Body of pancreas (tissue), 4 donors: ENCODE data around the gene NOTCH3. TPM values are rescaled to one million over a fixed set of nuclear protein-coding genes. Genes with fewer than 3 reads are reported as not detected.

Source experiments
- ATAC-seq: fragments of 150-250 bp; one replicate; pipeline ENCODE4 v1.9.1; 2016
- DNase-seq, 4 donors: peaks; one replicate each; pipeline ENCODE4 v3.0.0-alpha.2; 2019
- H3K27ac ChIP-seq, 4 donors: fragments of 200-600 bp; sonication (generic); 1 replicate in 3 of 4; 2 replicates in 1 of 4; pipeline versions ENCODE4 v1.5.1 to v1.6.1; 2016 to 2019; ENCODE audit warnings: mild to moderate bottlenecking in 1 of 4, mixed read lengths in 1 of 4, moderate library complexity in 1 of 4
- H3K27me3 ChIP-seq, 2 donors: fragments of 200-600 bp; sonication (generic); one replicate each; pipeline ENCODE4 v1.6.0; 2016; ENCODE audit warnings: mild to moderate bottlenecking in 1 of 2
- H3K36me3 ChIP-seq, 2 donors: fragments of 200-600 bp; sonication (generic); replicated peaks in 1 of 2; 2 replicates each; pipeline ENCODE4 v1.5.1; 2016; ENCODE audit warnings: low read depth in 2 of 2; ENCODE audit not compliant: insufficient read depth in 1 of 2
- H3K4me1 ChIP-seq: fragments of 200-600 bp; sonication (generic); one replicate; pipeline ENCODE4 v1.6.0; 2016
- H3K4me3 ChIP-seq, 2 donors: fragments of 200-600 bp; sonication (generic); 1 replicate in 1 of 2; 2 replicates in 1 of 2; pipeline ENCODE4 v1.5.1; 2016 to 2019
- H3K9me3 ChIP-seq, 3 donors: fragments of 200-600 bp; sonication (generic); 1 replicate in 2 of 3; 2 replicates in 1 of 3; pipeline ENCODE4 v1.5.1; 2016
- POLR2A ChIP-seq, 3 donors: fragments of 450-650 bp; IDR thresholded peaks; one replicate each; pipeline ENCODE4 v1.6.1; 2016; ENCODE audit warnings: antibody characterized with exemption in 3 of 3, mild to moderate bottlenecking in 2 of 3
- WGBS, 2 donors: methylation state at CpG; one replicate each; pipeline ENCODE4 v1.1.5; 2017; 5-methylcytosine and 5-hydroxymethylcytosine counted together
- intact Hi-C: fragments of 100-400 bp; cut with DNase I; formaldehyde crosslinking; loops from one replicate; pipeline ENCODE4 v1.15.1; 2023
- total RNA-seq, 2 donors: library from RNA; depleted of rRNA; stranded (reverse); fragments of >200 nt; gene quantifications; one replicate each; pipeline ENCODE4 v1.1.0, GENCODE V29; 2016
- TF ChIP-seq, protein P1 (sequence below), 7 experiments: fragments of 450-650 bp in 4 of 7; fragments of 200-600 bp in 3 of 7; sonication (generic) in 3 of 7; IDR thresholded peaks; one replicate each; pipeline ENCODE4 v1.5.1; 2016 to 2019; ENCODE audit warnings: antibody characterized with exemption in 7 of 7

The NOTCH3 gene
- total RNA-seq, 2 donors from 2014 or later: 20.2 to 33.9 TPM

GRCh38 chr19:15114153-15114540 lies 86.6 kb downstream of the NOTCH3 start:
- Histone ChIP-seq H3K27me3 (no peaks in the 10 kb centered on the region), H3K4me3 (no peak overlapping the region), H3K27ac (no peak overlapping the region), H3K9me3 (no peaks in the 10 kb centered on the region), H3K4me1 (no peaks in the 10 kb centered on the region), H3K36me3 (peaks cover 0 to 21% of the 10 kb centered on the region in 2 donors)
- no peak for DNase-seq
- TF ChIP-seq POLR2A (IDR thresholded peaks at IDR 0.05): no peak
- TF ChIP-seq, protein P1, sequence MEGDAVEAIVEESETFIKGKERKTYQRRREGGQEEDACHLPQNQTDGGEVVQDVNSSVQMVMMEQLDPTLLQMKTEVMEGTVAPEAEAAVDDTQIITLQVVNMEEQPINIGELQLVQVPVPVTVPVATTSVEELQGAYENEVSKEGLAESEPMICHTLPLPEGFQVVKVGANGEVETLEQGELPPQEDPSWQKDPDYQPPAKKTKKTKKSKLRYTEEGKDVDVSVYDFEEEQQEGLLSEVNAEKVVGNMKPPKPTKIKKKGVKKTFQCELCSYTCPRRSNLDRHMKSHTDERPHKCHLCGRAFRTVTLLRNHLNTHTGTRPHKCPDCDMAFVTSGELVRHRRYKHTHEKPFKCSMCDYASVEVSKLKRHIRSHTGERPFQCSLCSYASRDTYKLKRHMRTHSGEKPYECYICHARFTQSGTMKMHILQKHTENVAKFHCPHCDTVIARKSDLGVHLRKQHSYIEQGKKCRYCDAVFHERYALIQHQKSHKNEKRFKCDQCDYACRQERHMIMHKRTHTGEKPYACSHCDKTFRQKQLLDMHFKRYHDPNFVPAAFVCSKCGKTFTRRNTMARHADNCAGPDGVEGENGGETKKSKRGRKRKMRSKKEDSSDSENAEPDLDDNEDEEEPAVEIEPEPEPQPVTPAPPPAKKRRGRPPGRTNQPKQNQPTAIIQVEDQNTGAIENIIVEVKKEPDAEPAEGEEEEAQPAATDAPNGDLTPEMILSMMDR (IDR thresholded peaks at IDR 0.05): no peak
- no peak for ATAC-seq
- intact Hi-C loops: no loop called here
- WGBS, 2 donors: 79 to 84% methylated on average over 6 to 7 of the region's 7 CpGs

DNA sequence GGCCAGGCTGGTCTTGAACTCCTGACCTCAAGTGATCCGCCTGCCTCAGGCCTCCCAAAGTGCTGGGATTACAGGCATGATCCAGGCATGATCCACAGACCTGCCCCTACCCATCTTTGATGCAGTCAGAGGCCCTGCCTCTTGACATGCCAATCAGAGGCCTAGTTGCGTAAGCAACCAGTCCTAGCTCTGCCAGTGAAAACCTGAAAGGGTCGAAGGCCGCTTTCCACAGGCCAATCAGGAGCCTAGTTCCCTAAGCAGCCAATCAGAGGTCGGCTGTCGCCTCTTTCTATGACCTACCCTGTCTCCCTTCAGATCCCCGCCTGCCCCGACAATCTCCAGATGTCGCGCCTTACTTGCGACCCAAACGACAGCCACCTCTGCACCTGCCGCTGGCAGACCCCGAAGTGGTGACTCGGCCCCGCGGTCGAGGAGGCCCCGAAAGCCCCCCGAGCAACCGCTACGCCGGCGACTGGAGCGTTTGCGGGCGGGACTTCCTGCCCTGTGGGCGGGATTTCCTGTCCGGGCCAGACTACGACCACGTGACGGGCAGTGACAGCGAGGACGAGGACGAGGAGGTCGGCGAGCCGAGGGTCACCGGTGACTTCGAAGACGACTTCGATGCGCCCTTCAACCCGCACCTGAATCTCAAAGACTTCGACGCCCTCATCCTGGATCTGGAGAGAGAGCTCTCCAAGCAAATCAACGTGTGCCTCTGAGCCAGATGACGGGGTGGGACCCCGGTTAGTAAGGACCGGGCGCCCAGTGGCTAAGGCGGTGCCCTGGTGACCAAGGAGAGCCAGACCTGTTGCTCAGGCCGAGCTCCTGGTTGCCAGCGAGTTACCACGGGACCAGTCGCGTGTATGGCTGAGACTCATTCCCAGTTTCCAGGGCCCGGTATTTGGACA lies 87.3 kb downstream of the NOTCH3 start:
- H3K27me3 ChIP-seq: no peaks in the 10 kb centered on the region
- no peak for ATAC-seq
- no peak for DNase-seq
- H3K4me1 ChIP-seq: no peaks in the 10 kb centered on the region
- intact Hi-C loops: no loop called here
- 90 to 96% methylated on average over 37 to 53 of the region's 58 CpGs for WGBS, 2 donors
- TF ChIP-seq, protein P1 (IDR thresholded peaks at IDR 0.05): no peak
- TF ChIP-seq POLR2A (IDR thresholded peaks at IDR 0.05): no peak
- no peak overlapping the region for H3K4me3 ChIP-seq
- H3K9me3 ChIP-seq: no peaks in the 10 kb centered on the region
- peaks cover 0 to 16% of the 10 kb centered on the region in 2 donors for H3K36me3 ChIP-seq
- H3K27ac ChIP-seq: no peak overlapping the region

GRCh38 chr19:15112385-15112784 lies 88.4 kb downstream of the NOTCH3 start:
- ATAC-seq (no peak), DNase-seq (no peak)
- H3K36me3 ChIP-seq: peaks cover 0 to 7% of the 10 kb centered on the region in 2 donors
- no peak overlapping the region for H3K27ac ChIP-seq
- 84 to 92% methylated on average over 6 to 7 of the region's 11 CpGs for WGBS, 2 donors
- intact Hi-C loops: no loop called here
- no peaks in the 10 kb centered on the region for H3K4me1 ChIP-seq
- TF ChIP-seq, protein P1 (IDR thresholded peaks at IDR 0.05): no peak
- TF ChIP-seq POLR2A (IDR thresholded peaks at IDR 0.05): no peak
- H3K9me3 ChIP-seq: no peaks in the 10 kb centered on the region
- H3K4me3 ChIP-seq: no peak overlapping the region
- no peaks in the 10 kb centered on the region for H3K27me3 ChIP-seq

DNA sequence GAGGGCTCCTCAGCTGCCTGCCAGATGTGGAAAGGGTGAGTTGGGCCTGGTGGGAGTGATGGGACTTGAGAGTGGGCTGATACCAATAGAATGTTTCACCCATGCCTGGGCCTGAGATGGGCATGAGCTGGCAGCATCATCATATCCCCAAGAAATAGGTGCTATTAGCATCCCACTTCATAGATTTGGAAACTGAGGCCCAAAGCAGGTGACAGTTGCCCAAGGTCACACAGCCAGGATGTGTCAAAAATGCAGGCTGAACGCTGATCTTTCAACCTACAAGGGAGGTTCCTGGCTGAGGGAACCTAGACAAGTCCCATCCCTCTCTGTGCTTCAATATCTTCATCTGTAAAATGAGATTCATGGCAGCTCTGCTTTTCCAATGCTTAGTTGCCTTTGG lies 89.0 kb downstream of the NOTCH3 start:
- intact Hi-C loops: no loop called here
- Histone ChIP-seq H3K27me3 (no peaks in the 10 kb centered on the region), H3K4me3 (no peak overlapping the region), H3K36me3 (peaks cover 0 to 3% of the 10 kb centered on the region in 2 donors), H3K4me1 (peaks cover 2% of the 10 kb centered on the region), H3K27ac (no peak overlapping the region), H3K9me3 (no peaks in the 10 kb centered on the region)
- no peak for ATAC-seq
- DNase-seq: no peak
- no peak for TF ChIP-seq POLR2A (IDR thresholded peaks at IDR 0.05)
- TF ChIP-seq, protein P1 (IDR thresholded peaks at IDR 0.05): no peak
- 86 to 91% methylated on average over 1 of the region's 1 CpG for WGBS, 2 donors
